GM12878 (cell line): ENCODE measurements around the gene CMTM5.

Experiments used
- CBFB ChIP-seq: IDR thresholded peaks from 2 replicates; pipeline ENCODE4 v1.6.1; 2016; ENCODE audit warnings: antibody characterized with exemption, low read depth
- EGR1 ChIP-seq, 2 experiments: IDR thresholded peaks; 1 replicate in 1 of 2; 2 replicates in 1 of 2; pipeline ENCODE4 v1.6.1; 2011 to 2012; ENCODE audit warnings: low read depth in 2 of 2, low read length in 2 of 2, borderline replicate concordance in 1 of 2, mild to moderate bottlenecking in 1 of 2, moderate library complexity in 1 of 2
- EP300 ChIP-seq, 2 experiments: fragments of 150-350 bp in 1 of 2; IDR thresholded peaks; 2 replicates each; pipeline ENCODE4 v1.6.1; 2011 to 2012; ENCODE audit warnings: low read depth in 2 of 2, low read length in 2 of 2, borderline replicate concordance in 1 of 2, improper control_type of control experiment in 1 of 2, inconsistent platforms in 1 of 2; ENCODE audit not compliant: control insufficient read depth in 1 of 2
- HDAC2 ChIP-seq: fragments of 200-600 bp; sonication (generic); IDR thresholded peaks from 2 replicates; pipeline ENCODE4 v1.6.1; 2017
- POLR2A ChIP-seq: IDR thresholded peaks from 2 replicates; pipeline ENCODE4 v1.6.1; 2011; ENCODE audit warnings: low read depth, mild to moderate bottlenecking, low read length
- POLR2AphosphoS5 ChIP-seq: IDR thresholded peaks from 2 replicates; pipeline ENCODE4 v1.6.1; 2011; ENCODE audit warnings: mild to moderate bottlenecking, low read length, inconsistent platforms
- RCOR1 ChIP-seq: conservative IDR thresholded peaks from 2 replicates; pipeline ENCODE4 v1.6.1; 2012; ENCODE audit warnings: low read depth, low read length, improper control_type of control experiment
- TCF12 ChIP-seq: IDR thresholded peaks from 2 replicates; pipeline ENCODE4 v1.6.1; 2011; ENCODE audit warnings: low read depth, mild to moderate bottlenecking, low read length
- TF ChIP-seq, protein P1 (sequence below), 3 experiments: IDR thresholded peaks in 2 of 3; conservative IDR thresholded peaks in 1 of 3; 2 replicates each; pipeline ENCODE4 v1.5.1; 2011; ENCODE audit warnings: low read depth in 3 of 3, low read length in 3 of 3, mild to moderate bottlenecking in 3 of 3, control low read depth in 2 of 3, moderate library complexity in 2 of 3, inconsistent platforms in 1 of 3, mixed read lengths in 1 of 3; ENCODE audit not compliant: control insufficient read depth in 2 of 3, insufficient read depth in 1 of 3; ENCODE audit errors: extremely low read depth in 1 of 3
- TF ChIP-seq, protein P2 (sequence below): IDR thresholded peaks from 2 replicates; pipeline ENCODE4 v1.6.1; 2012; ENCODE audit warnings: low read depth, low read length, improper control_type of control experiment
- TF ChIP-seq, protein P3 (sequence below): IDR thresholded peaks from 2 replicates; pipeline ENCODE4 v1.6.1; 2011; ENCODE audit warnings: borderline replicate concordance, low read depth, mild to moderate bottlenecking, moderate library complexity, low read length; ENCODE audit not compliant: insufficient read depth, poor library complexity, severe bottlenecking
- TF ChIP-seq, protein P4 (sequence below): fragments of 450-650 bp; IDR thresholded peaks from 2 replicates; pipeline ENCODE4 v1.6.1; 2017; ENCODE audit warnings: mild to moderate bottlenecking, moderate library complexity
- TF ChIP-seq, protein P5 (sequence below): fragments of 450-650 bp; IDR thresholded peaks from 2 replicates; pipeline ENCODE4 v1.6.1; 2016; ENCODE audit warnings: mild to moderate bottlenecking
- TF ChIP-seq, protein P6 (sequence below): IDR thresholded peaks from 2 replicates; pipeline ENCODE4 v1.6.1; 2012; ENCODE audit warnings: low read depth, low read length, improper control_type of control experiment

DNA sequence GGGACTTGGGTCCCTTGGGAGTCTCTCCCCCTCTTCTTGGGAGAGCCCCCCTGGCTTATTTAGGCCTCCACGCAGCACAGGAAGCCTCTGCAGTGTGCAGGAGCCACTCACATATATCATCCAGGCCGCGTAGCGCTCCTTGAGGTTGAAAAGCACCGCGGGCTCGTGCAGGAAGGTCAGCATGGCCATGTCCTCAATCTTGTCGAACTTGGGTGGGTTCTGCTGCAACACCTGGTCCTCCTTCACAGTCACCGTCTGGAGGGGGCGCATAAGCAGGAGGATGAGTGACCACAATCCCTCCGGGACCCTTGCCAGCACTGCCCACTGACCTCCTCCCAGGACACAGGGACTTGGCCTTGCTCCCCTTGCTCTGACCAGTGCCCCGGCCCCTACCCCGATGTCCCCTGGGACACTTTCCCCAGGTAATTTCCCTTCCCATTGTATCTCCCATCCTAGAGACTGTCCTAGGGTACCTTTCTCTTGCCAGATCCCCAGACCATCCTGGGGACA lies 28.7 kb downstream of the CMTM5 start:
- no peak for TF ChIP-seq EP300 (IDR thresholded peaks at IDR 0.05; ENCODE audit: borderline replicate concordance in 1 of 2, control insufficient read depth in 1 of 2, low read depth in 2 of 2, low read length in 2 of 2)
- TF ChIP-seq HDAC2, result no peak
- TF ChIP-seq CBFB, result no peak
- TF ChIP-seq, protein P1, sequence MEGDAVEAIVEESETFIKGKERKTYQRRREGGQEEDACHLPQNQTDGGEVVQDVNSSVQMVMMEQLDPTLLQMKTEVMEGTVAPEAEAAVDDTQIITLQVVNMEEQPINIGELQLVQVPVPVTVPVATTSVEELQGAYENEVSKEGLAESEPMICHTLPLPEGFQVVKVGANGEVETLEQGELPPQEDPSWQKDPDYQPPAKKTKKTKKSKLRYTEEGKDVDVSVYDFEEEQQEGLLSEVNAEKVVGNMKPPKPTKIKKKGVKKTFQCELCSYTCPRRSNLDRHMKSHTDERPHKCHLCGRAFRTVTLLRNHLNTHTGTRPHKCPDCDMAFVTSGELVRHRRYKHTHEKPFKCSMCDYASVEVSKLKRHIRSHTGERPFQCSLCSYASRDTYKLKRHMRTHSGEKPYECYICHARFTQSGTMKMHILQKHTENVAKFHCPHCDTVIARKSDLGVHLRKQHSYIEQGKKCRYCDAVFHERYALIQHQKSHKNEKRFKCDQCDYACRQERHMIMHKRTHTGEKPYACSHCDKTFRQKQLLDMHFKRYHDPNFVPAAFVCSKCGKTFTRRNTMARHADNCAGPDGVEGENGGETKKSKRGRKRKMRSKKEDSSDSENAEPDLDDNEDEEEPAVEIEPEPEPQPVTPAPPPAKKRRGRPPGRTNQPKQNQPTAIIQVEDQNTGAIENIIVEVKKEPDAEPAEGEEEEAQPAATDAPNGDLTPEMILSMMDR (IDR thresholded peaks at IDR 0.05 in 2 of 3, conservative IDR thresholded peaks at IDR 0.05 in 1 of 3; ENCODE audit: control insufficient read depth in 2 of 3, extremely low read depth in 1 of 3, insufficient read depth in 1 of 3, low read depth in 3 of 3, low read length in 3 of 3), result no peak
- TF ChIP-seq EGR1 (IDR thresholded peaks at IDR 0.05; ENCODE audit: borderline replicate concordance in 1 of 2, low read depth in 2 of 2, low read length in 2 of 2), result no peak
- no peak for TF ChIP-seq POLR2AphosphoS5
- TF ChIP-seq, protein P2, sequence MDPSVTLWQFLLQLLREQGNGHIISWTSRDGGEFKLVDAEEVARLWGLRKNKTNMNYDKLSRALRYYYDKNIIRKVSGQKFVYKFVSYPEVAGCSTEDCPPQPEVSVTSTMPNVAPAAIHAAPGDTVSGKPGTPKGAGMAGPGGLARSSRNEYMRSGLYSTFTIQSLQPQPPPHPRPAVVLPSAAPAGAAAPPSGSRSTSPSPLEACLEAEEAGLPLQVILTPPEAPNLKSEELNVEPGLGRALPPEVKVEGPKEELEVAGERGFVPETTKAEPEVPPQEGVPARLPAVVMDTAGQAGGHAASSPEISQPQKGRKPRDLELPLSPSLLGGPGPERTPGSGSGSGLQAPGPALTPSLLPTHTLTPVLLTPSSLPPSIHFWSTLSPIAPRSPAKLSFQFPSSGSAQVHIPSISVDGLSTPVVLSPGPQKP, result no peak
- TF ChIP-seq, protein P3, sequence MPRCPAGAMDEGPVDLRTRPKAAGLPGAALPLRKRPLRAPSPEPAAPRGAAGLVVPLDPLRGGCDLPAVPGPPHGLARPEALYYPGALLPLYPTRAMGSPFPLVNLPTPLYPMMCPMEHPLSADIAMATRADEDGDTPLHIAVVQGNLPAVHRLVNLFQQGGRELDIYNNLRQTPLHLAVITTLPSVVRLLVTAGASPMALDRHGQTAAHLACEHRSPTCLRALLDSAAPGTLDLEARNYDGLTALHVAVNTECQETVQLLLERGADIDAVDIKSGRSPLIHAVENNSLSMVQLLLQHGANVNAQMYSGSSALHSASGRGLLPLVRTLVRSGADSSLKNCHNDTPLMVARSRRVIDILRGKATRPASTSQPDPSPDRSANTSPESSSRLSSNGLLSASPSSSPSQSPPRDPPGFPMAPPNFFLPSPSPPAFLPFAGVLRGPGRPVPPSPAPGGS, result no peak
- no peak for TF ChIP-seq RCOR1
- no peak for TF ChIP-seq POLR2A
- TF ChIP-seq, protein P4, sequence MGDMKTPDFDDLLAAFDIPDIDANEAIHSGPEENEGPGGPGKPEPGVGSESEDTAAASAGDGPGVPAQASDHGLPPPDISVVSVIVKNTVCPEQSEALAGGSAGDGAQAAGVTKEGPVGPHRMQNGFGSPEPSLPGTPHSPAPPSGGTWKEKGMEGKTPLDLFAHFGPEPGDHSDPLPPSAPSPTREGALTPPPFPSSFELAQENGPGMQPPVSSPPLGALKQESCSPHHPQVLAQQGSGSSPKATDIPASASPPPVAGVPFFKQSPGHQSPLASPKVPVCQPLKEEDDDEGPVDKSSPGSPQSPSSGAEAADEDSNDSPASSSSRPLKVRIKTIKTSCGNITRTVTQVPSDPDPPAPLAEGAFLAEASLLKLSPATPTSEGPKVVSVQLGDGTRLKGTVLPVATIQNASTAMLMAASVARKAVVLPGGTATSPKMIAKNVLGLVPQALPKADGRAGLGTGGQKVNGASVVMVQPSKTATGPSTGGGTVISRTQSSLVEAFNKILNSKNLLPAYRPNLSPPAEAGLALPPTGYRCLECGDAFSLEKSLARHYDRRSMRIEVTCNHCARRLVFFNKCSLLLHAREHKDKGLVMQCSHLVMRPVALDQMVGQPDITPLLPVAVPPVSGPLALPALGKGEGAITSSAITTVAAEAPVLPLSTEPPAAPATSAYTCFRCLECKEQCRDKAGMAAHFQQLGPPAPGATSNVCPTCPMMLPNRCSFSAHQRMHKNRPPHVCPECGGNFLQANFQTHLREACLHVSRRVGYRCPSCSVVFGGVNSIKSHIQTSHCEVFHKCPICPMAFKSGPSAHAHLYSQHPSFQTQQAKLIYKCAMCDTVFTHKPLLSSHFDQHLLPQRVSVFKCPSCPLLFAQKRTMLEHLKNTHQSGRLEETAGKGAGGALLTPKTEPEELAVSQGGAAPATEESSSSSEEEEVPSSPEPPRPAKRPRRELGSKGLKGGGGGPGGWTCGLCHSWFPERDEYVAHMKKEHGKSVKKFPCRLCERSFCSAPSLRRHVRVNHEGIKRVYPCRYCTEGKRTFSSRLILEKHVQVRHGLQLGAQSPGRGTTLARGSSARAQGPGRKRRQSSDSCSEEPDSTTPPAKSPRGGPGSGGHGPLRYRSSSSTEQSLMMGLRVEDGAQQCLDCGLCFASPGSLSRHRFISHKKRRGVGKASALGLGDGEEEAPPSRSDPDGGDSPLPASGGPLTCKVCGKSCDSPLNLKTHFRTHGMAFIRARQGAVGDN, result no peak
- TF ChIP-seq TCF12, result no peak
- TF ChIP-seq, protein P5, sequence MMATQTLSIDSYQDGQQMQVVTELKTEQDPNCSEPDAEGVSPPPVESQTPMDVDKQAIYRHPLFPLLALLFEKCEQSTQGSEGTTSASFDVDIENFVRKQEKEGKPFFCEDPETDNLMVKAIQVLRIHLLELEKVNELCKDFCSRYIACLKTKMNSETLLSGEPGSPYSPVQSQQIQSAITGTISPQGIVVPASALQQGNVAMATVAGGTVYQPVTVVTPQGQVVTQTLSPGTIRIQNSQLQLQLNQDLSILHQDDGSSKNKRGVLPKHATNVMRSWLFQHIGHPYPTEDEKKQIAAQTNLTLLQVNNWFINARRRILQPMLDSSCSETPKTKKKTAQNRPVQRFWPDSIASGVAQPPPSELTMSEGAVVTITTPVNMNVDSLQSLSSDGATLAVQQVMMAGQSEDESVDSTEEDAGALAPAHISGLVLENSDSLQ, result no peak
- TF ChIP-seq, protein P6, sequence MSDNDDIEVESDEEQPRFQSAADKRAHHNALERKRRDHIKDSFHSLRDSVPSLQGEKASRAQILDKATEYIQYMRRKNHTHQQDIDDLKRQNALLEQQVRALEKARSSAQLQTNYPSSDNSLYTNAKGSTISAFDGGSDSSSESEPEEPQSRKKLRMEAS, result no peak
